ENCODE data around the gene CD40. TPM values are rescaled to one million over a fixed set of nuclear protein-coding genes. Genes with fewer than 3 reads are reported as not detected.

CD40 gene
- polyA plus RNA-seq, 1 of the 3 experiments (the other 2 are of a cell fraction) = not detected

DNA sequence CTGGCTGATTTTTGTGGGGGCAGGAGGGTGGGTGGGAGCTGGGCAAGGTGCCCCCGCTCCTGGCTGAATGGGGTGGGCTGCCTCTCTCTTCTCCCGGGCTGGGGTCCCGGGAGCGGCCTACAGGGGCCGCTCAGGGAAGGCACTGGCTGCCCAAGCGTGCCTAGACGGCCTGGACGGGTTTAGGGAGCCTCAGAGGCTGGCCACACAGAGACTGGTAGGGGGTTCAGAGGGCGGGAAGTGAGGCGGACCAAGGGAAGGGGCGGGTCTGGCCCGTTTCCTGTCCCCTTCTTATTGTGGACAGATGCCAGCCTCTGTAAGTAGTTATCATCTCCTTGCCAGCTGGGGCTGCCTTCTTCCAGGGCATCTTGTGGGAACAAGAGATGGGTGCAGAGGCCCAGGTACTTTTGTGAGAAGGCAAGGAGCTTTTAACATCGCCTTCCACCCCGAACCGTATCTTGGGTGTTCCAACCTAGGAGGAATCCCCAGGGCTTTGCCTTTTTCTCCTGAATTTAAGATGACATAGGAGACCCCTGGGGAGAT is 437 bp downstream of the CD40 start:
- Histone ChIP-seq H3K4me1 (ENCODE audit: control insufficient read depth in 1 of 2, insufficient read depth in 2 of 2, low read depth in 1 of 2, low read length in 1 of 2) (peaks cover 2 to 11% of the 10 kb centered on the region in 2 experiments; a peak in 2 of 4 replicates), H3F3A (replicated peaks; ENCODE audit: insufficient read depth) (no peaks in the 10 kb centered on the region), H3K27me3 (ENCODE audit: insufficient read depth) (0 out of 2 replicates have a peak, but pooled peaks cover 5% of the 10 kb centered on the region), H3K9me2 (no peaks in the 10 kb centered on the region), H4K20me1 (ENCODE audit: insufficient read depth) (no peaks in the 10 kb centered on the region), H3K9me3 (no peaks in the 10 kb centered on the region), H3K27ac (ENCODE audit: low read depth in 2 of 2, low read length in 1 of 2) (no peak overlapping the region), H3K36me3 (replicated peaks in 1 of 2; ENCODE audit: control insufficient read depth in 1 of 2, insufficient read depth in 2 of 2, low read length in 1 of 2) (no peaks in the 10 kb centered on the region), H2AFZ (ENCODE audit: low read depth) (no peak overlapping the region), H3K9ac (no peak overlapping the region), H3K4me2 (no peak overlapping the region), H3K4me3 (ENCODE audit: low read depth in 2 of 2, low read length in 1 of 2) (no peak overlapping the region), H3K79me2 (ENCODE audit: insufficient read depth) (no peaks in the 10 kb centered on the region)
- TF ChIP-seq SMC3 (IDR thresholded peaks at IDR 0.05; ENCODE audit: low read depth, low read length) = no peak
- TF ChIP-seq RFX5 (IDR thresholded peaks at IDR 0.05; ENCODE audit: low read length) = no peak
- TF ChIP-seq RAD21 (IDR thresholded peaks at IDR 0.05; ENCODE audit: low read length) = no peak
- TF ChIP-seq ZBTB33 (IDR thresholded peaks at IDR 0.05; ENCODE audit: borderline replicate concordance, low read depth) = no peak
- TF ChIP-seq NRF1 (IDR thresholded peaks at IDR 0.05; ENCODE audit: low read depth, low read length) = no peak
- no peak for TF ChIP-seq YY1 (IDR thresholded peaks at IDR 0.05; ENCODE audit: low read depth)
- no peak for TF ChIP-seq MXI1 (IDR thresholded peaks at IDR 0.05; ENCODE audit: low read depth, low read length)
- TF ChIP-seq, protein P1, sequence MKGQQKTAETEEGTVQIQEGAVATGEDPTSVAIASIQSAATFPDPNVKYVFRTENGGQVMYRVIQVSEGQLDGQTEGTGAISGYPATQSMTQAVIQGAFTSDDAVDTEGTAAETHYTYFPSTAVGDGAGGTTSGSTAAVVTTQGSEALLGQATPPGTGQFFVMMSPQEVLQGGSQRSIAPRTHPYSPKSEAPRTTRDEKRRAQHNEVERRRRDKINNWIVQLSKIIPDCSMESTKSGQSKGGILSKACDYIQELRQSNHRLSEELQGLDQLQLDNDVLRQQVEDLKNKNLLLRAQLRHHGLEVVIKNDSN (IDR thresholded peaks at IDR 0.05; ENCODE audit: borderline replicate concordance, low read depth) = no peak
- 75% methylated on average over 12 of the region's 15 CpGs for WGBS (ENCODE audit: low lambda C conversion rate)
- ChIA-PET POLR2A (no interaction called here), CTCF (interaction anchor here (1.1 to 2.3 kb wide), 4 partner anchors 10 to 320 kb away, joined by 5 to 24 read pairs (median 6); no protein-coding TSS in a partner anchor)
- no peak for DNase-seq

- H3K9me2 ChIP-seq = no peaks in the 10 kb centered on the region
- H3K9me3 ChIP-seq = no peaks in the 10 kb centered on the region
- no peak overlapping the region for H3K27ac ChIP-seq (ENCODE audit: low read depth in 2 of 2, low read length in 1 of 2)
- no peak overlapping the region for H3K4me3 ChIP-seq (ENCODE audit: low read depth in 2 of 2, low read length in 1 of 2)
- no peaks in the 10 kb centered on the region for H3K36me3 ChIP-seq (replicated peaks in 1 of 2; ENCODE audit: control insufficient read depth in 1 of 2, insufficient read depth in 2 of 2, low read length in 1 of 2)
- ChIA-PET POLR2A (no interaction called here), CTCF (interaction anchor here (1.1 to 2.3 kb wide), 4 partner anchors 9 to 319 kb away, joined by 5 to 24 read pairs (median 6); no protein-coding TSS in a partner anchor)
- no peaks in the 10 kb centered on the region for H3F3A ChIP-seq (replicated peaks; ENCODE audit: insufficient read depth)
- no peak overlapping the region for H3K4me2 ChIP-seq
- H4K20me1 ChIP-seq (ENCODE audit: insufficient read depth) = no peaks in the 10 kb centered on the region
- H2AFZ ChIP-seq (ENCODE audit: low read depth) = no peak overlapping the region
- no peaks in the 10 kb centered on the region for H3K79me2 ChIP-seq (ENCODE audit: insufficient read depth)
- H3K9ac ChIP-seq = no peak overlapping the region
- WGBS (ENCODE audit: low lambda C conversion rate) = 84% methylated on average over 2 of the region's 2 CpGs
- 0 out of 2 replicates have a peak, but pooled peaks cover 5% of the 10 kb centered on the region for H3K27me3 ChIP-seq (ENCODE audit: insufficient read depth)
- peaks cover 2 to 11% of the 10 kb centered on the region in 2 experiments; a peak in 2 of 4 replicates for H3K4me1 ChIP-seq (ENCODE audit: control insufficient read depth in 1 of 2, insufficient read depth in 2 of 2, low read depth in 1 of 2, low read length in 1 of 2)
- no peak for DNase-seq
- TF ChIP-seq IRF3 (IDR thresholded peaks at IDR 0.05; ENCODE audit: low read depth, low read length) (no peak), RXRA (IDR thresholded peaks at IDR 0.05; ENCODE audit: borderline replicate concordance, low read depth) (no peak), MAX (IDR thresholded peaks at IDR 0.05; ENCODE audit: low read depth) (no peak), ZBTB33 (IDR thresholded peaks at IDR 0.05; ENCODE audit: borderline replicate concordance, low read depth) (no peak), RFX5 (IDR thresholded peaks at IDR 0.05; ENCODE audit: low read length) (no peak), MXI1 (IDR thresholded peaks at IDR 0.05; ENCODE audit: low read depth, low read length) (no peak), NRF1 (IDR thresholded peaks at IDR 0.05; ENCODE audit: low read depth, low read length) (no peak), JUND (IDR thresholded peaks at IDR 0.05) (no peak), MEF2A (IDR thresholded peaks at IDR 0.05; ENCODE audit: borderline replicate concordance, low read depth) (no peak), FOXM1 (IDR thresholded peaks at IDR 0.05; ENCODE audit: low read depth) (no peak), GABPA (IDR thresholded peaks at IDR 0.05; ENCODE audit: low read depth) (no peak), FOSL2 (IDR thresholded peaks at IDR 0.05; ENCODE audit: borderline replicate concordance, low read depth) (no peak), POLR2AphosphoS5 (IDR thresholded peaks at IDR 0.05; ENCODE audit: low read depth, low read length) (no peak)
- TF ChIP-seq, protein P1 (IDR thresholded peaks at IDR 0.05; ENCODE audit: borderline replicate concordance, low read depth) = no peak
- TF ChIP-seq, protein P2, sequence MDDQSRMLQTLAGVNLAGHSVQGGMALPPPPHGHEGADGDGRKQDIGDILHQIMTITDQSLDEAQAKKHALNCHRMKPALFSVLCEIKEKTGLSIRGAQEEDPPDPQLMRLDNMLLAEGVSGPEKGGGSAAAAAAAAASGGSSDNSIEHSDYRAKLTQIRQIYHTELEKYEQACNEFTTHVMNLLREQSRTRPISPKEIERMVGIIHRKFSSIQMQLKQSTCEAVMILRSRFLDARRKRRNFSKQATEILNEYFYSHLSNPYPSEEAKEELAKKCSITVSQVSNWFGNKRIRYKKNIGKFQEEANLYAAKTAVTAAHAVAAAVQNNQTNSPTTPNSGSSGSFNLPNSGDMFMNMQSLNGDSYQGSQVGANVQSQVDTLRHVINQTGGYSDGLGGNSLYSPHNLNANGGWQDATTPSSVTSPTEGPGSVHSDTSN (IDR thresholded peaks at IDR 0.05) = no peak
Measured at GRCh38 chr20:46119028-46119546, 973 bp downstream of the CD40 start.
